ENCODE data around the gene MMGT1.

The MMGT1 gene

DNA sequence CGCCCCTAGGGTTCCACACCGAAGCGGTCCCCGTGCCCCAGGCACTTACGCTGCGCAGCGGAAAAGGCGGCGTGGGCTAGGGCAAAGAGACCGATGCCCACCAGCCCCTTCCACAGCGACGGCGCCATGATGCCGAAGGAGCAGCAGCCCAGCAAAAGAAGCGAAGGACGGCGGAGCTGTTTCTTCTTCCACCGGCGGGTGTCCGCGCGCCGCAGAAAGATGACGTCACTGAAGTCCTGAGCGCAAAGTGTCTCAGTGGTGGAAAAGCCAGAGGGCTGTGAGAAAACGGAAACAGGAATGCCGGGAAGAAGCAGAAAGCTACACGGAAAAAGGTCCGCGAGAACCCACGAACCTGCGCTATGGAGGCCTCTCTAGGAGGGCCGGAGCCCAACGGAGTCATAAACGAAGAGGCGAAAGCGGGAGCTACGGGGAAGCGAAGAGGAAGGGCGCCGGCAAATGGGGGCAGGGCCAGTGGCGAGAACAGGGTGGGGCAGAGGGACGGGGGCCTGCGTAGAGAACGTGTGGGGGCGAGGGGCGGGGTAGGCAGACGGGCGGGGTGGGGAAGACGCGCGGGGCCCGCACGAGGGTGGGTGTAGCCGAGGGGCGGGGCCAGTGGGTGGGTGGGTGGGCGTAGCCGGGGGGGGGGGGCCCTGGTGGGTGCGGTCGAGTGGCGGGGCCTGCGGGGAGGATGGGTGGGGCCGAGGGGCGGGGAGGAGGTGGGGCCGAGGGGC, at the start of gene MMGT1 (continued):
- TF ChIP-seq ZNF658 (tag by site-specific recombination; IDR thresholded peaks at IDR 0.05) = no peak
- TF ChIP-seq PRDM1 (tag by site-specific recombination; IDR thresholded peaks at IDR 0.05) = 0 out of 2 replicates have a peak, but pooled peaks have one; percentile 4
- TF ChIP-seq KLF10 (tag by site-specific recombination; IDR thresholded peaks at IDR 0.05) = peak; percentile 90
- TF ChIP-seq ZNF521 (tag by site-specific recombination; IDR thresholded peaks at IDR 0.05) = no peak
- TF ChIP-seq IKZF3 (tag by site-specific recombination; IDR thresholded peaks at IDR 0.05) = peak; percentile 95
- TF ChIP-seq REPIN1 (tag by site-specific recombination; IDR thresholded peaks at IDR 0.05; ENCODE audit: low read depth) = no peak; the same call in 1 of the 2 replicates
- no peak for TF ChIP-seq ZNF157 (tag by site-specific recombination; IDR thresholded peaks at IDR 0.05)
- TF ChIP-seq KLF8 (tag by site-specific recombination; IDR thresholded peaks at IDR 0.05) = peak; percentile 84; the same call in 1 of the 2 replicates
- peak; percentile 99 for TF ChIP-seq ZBTB48 (tag by site-specific recombination; IDR thresholded peaks at IDR 0.05)
- TF ChIP-seq EGR2 (tag by site-specific recombination; IDR thresholded peaks at IDR 0.05; ENCODE audit: low read depth) = peak; percentile 46; the same call in 1 of the 2 replicates
- TF ChIP-seq ZNF777 (tag by site-specific recombination; IDR thresholded peaks at IDR 0.05; ENCODE audit: borderline replicate concordance) = no peak
- peak; percentile 89 for TF ChIP-seq ZBTB17 (tag by site-specific recombination; IDR thresholded peaks at IDR 0.05)
- TF ChIP-seq ZNF266 (tag by site-specific recombination; IDR thresholded peaks at IDR 0.05; ENCODE audit: low read depth) = no peak
- TF ChIP-seq ZBTB21 (tag by site-specific recombination; IDR thresholded peaks at IDR 0.05) = peak; percentile 92
- peak; percentile 90 for TF ChIP-seq ZNF335 (tag by site-specific recombination; conservative IDR thresholded peaks at IDR 0.05)
- 0 out of 2 replicates have a peak, but pooled peaks have one; percentile 62 for TF ChIP-seq ZNF24 (tag by site-specific recombination; IDR thresholded peaks at IDR 0.05)
- no peak for TF ChIP-seq ZNF146 (tag by site-specific recombination; IDR thresholded peaks at IDR 0.05)
- TF ChIP-seq ZNF140 (tag by site-specific recombination; IDR thresholded peaks at IDR 0.05) = no peak
- TF ChIP-seq ZSCAN30 (tag by site-specific recombination; IDR thresholded peaks at IDR 0.05) = 0 out of 2 replicates have a peak, but pooled peaks have one; percentile 41
- TF ChIP-seq ZNF311 (tag by site-specific recombination; IDR thresholded peaks at IDR 0.05; ENCODE audit: borderline replicate concordance) = no peak
- TF ChIP-seq KLF1 (tag by site-specific recombination; IDR thresholded peaks at IDR 0.05) = peak; percentile 74
- TF ChIP-seq ZNF404 (tag by site-specific recombination; IDR thresholded peaks at IDR 0.05) = no peak
- no peak for TF ChIP-seq ZFP41 (tag by site-specific recombination; IDR thresholded peaks at IDR 0.05; ENCODE audit: borderline replicate concordance)
- TF ChIP-seq ZSCAN16 (tag by site-specific recombination; IDR thresholded peaks at IDR 0.05) = no peak
- no peak for TF ChIP-seq ZNF585B (tag by site-specific recombination; IDR thresholded peaks at IDR 0.05)
- no peak for TF ChIP-seq ZNF169 (tag by site-specific recombination; IDR thresholded peaks at IDR 0.05)
- no peak for TF ChIP-seq ZNF768 (tag by site-specific recombination; IDR thresholded peaks at IDR 0.05)
- TF ChIP-seq, protein P1, sequence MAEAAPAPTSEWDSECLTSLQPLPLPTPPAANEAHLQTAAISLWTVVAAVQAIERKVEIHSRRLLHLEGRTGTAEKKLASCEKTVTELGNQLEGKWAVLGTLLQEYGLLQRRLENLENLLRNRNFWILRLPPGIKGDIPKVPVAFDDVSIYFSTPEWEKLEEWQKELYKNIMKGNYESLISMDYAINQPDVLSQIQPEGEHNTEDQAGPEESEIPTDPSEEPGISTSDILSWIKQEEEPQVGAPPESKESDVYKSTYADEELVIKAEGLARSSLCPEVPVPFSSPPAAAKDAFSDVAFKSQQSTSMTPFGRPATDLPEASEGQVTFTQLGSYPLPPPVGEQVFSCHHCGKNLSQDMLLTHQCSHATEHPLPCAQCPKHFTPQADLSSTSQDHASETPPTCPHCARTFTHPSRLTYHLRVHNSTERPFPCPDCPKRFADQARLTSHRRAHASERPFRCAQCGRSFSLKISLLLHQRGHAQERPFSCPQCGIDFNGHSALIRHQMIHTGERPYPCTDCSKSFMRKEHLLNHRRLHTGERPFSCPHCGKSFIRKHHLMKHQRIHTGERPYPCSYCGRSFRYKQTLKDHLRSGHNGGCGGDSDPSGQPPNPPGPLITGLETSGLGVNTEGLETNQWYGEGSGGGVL (tag by site-specific recombination; IDR thresholded peaks at IDR 0.05) = no peak
- TF ChIP-seq ZFP37 (tag by site-specific recombination; IDR thresholded peaks at IDR 0.05) = peak; percentile 76; the same call in 1 of the 2 replicates
- no peak; the same call in 1 of the 2 replicates for TF ChIP-seq FEZF1 (tag by site-specific recombination; IDR thresholded peaks at IDR 0.05)
- TF ChIP-seq ZNF280D (tag by site-specific recombination; IDR thresholded peaks at IDR 0.05) = no peak
- no peak for TF ChIP-seq BCL11B (tag by site-specific recombination; IDR thresholded peaks at IDR 0.05; ENCODE audit: low read depth)
- 0 out of 2 replicates have a peak, but pooled peaks have one; percentile 18 for TF ChIP-seq HOXD13 (CRISPR knock-in tag; IDR thresholded peaks at IDR 0.05; ENCODE audit: borderline replicate concordance)
- TF ChIP-seq, protein P2, sequence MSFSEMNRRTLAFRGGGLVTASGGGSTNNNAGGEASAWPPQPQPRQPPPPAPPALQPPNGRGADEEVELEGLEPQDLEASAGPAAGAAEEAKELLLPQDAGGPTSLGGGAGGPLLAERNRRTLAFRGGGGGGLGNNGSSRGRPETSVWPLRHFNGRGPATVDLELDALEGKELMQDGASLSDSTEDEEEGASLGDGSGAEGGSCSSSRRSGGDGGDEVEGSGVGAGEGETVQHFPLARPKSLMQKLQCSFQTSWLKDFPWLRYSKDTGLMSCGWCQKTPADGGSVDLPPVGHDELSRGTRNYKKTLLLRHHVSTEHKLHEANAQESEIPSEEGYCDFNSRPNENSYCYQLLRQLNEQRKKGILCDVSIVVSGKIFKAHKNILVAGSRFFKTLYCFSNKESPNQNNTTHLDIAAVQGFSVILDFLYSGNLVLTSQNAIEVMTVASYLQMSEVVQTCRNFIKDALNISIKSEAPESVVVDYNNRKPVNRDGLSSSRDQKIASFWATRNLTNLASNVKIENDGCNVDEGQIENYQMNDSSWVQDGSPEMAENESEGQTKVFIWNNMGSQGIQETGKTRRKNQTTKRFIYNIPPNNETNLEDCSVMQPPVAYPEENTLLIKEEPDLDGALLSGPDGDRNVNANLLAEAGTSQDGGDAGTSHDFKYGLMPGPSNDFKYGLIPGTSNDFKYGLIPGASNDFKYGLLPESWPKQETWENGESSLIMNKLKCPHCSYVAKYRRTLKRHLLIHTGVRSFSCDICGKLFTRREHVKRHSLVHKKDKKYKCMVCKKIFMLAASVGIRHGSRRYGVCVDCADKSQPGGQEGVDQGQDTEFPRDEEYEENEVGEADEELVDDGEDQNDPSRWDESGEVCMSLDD (tag by site-specific recombination; IDR thresholded peaks at IDR 0.05) = peak; percentile 27; the same call in 1 of the 2 replicates
- TF ChIP-seq MYNN (tag by site-specific recombination; IDR thresholded peaks at IDR 0.05; ENCODE audit: borderline replicate concordance) = peak; percentile 38; the same call in 1 of the 2 replicates
